AG09319 (cell line): ENCODE results near the gene SLC6A16.

ENCODE experiments used
- DNase-seq: peaks from one replicate; pipeline ENCODE4 v3.0.0-alpha.2; 2010; ENCODE audit warnings: low read depth; ENCODE audit errors: extremely low read depth
- TF ChIP-seq, protein P1 (sequence below): IDR thresholded peaks from 2 replicates; pipeline ENCODE4 v1.5.1; 2011; ENCODE audit warnings: low read depth, mild to moderate bottlenecking, inconsistent platforms, low read length, moderate library complexity

The SLC6A16 gene

DNA sequence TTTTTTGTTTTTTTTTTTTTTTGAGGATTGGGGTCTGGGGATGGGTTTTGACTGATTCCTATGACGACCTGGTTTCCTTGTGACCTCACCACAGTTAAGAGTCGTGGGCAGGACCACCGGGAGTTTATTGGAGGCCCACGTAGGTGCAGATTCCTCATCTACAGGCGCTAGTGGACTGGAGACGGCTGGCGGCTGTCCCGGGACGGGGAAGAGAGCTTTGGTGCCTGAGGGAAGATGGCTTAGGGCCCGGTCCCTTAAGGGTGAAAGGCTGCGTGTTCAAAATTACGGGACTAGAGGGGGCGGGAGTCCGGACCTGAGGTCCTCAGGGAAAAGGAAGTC, 37.9 kb upstream of the SLC6A16 start:
- no peak for DNase-seq
- TF ChIP-seq, protein P1, sequence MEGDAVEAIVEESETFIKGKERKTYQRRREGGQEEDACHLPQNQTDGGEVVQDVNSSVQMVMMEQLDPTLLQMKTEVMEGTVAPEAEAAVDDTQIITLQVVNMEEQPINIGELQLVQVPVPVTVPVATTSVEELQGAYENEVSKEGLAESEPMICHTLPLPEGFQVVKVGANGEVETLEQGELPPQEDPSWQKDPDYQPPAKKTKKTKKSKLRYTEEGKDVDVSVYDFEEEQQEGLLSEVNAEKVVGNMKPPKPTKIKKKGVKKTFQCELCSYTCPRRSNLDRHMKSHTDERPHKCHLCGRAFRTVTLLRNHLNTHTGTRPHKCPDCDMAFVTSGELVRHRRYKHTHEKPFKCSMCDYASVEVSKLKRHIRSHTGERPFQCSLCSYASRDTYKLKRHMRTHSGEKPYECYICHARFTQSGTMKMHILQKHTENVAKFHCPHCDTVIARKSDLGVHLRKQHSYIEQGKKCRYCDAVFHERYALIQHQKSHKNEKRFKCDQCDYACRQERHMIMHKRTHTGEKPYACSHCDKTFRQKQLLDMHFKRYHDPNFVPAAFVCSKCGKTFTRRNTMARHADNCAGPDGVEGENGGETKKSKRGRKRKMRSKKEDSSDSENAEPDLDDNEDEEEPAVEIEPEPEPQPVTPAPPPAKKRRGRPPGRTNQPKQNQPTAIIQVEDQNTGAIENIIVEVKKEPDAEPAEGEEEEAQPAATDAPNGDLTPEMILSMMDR, result no peak

DNA sequence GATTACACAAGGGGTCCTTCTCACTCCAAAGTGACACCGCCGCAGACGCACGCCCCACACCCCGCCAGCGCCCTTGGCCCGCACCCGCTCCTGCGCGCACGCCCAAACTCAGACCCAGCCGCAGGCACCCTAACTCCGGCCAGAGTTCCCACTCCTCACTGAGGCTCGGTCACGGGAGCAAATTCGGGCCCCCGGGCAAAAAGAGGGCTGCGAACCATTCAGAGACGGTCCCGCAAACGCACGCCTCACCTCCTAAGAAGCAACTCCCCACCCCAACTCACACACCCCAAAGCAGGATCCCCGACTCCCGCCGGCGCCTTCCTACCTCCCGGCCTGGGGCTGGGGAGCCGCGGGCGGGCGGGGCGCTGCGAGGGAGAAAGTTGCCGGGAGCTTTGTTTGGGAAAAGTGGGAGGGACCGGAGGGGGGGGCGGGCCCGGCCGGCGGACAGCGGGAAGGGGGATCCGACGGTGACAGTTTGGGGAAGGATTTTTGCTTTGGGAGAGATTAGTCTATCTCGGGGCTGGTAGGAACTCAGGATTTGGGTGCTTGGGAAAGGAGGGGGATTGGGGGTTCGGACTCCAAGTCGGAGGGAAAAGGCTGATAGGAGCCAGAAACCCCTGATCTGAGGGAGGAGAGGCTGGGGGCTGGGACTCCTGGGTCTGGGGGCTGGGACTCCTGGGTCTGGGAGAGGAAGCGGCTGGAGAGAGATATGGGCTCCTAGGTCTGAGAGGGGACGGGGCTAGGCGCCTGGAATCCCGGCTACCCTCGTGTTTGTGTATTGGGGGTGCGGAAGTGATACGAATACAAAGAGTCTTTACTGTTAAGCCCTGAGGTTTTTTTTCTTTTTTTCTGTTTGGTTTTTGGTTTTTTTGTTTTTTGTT, 37.3 kb upstream of the SLC6A16 start, which contains the start of gene TEAD2:
Gene TEAD2, minus strand, starts transcription at position 369 of the 881 bp plus-strand sequence. CDS start 2,341 bp downstream, outside the sequence.
- no peak for DNase-seq
- TF ChIP-seq, protein P1, result no peak

DNA sequence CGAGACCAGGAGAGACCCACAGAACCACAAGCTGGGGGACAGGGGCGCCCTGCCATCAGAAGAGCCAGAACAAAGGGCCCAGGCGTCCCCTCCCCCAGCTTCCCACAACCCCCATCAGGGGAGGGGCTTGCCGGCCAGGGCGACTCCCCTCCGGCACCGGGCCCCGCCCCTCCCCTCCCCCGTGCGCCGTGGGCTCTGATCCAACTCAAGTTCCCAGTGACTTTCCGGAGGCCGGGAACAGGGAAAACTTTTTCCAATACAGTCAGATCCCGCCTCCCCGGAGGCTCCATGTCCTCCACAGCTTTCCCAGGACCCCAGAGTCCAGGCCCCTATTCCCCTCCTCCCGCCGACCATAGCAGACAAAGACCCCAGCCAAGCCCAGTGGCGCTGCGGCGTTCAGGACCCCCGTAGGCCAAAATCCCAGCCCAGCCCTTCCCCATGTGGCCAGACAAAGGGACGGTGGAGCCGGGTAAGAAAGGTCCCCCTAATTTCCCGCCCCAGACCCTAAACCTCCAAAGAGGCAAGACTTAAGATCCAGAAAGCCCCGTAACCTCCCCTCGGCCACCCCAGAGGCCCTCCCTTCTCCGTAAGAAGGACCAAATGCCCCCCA, 36.6 kb upstream of the SLC6A16 start:
- DNase-seq, result peak; percentile 70
- TF ChIP-seq, protein P1, result no peak

DNA sequence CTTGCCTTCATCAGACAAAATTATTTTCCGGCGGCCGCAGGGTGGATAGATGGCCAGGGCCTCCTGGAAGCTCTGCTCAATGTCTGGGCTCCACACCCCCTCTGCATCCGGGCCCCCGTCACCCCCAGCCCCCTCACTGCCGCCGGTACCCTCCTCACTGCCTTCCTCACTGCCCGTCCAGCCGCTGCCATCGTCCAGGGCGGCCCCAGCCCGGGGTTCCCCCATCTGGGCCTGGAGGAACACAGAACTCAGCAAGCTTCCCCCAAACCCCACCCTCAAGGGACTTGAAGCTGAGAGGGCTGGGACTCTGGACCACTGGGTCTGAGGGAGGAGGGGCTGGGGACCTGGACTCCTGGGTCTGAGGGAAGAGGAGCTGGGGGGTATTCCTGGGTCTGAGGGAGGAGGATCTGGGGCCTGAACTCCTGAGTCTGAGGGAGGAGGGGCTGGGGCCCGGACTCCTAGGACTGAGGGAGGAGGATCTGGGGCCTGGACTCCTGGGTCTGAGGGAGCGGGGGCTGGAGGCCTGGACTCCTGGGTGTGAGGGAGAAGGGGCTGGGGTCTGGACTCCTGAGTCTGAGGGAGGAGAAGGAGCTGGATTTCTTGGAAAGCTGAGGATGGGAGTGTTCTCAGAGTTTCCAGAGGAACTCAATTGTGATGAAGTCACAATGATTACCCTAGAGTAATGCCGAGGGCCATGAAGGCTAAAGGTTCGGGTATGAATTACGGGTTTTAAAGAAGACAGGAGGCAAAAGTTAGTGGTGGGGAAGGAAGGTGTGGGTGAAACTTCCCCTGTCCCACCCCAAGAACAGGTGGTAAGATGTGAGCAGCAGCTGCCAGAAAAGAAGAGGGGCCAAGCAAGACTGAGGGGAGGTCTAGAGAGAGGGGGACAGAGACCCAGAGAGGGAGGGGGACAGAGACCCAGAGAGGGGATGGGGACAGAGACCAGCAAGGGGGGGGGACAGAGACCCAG, 35.1 kb upstream of the SLC6A16 start:
- TF ChIP-seq, protein P1, result no peak
- DNase-seq, result no peak

DNA sequence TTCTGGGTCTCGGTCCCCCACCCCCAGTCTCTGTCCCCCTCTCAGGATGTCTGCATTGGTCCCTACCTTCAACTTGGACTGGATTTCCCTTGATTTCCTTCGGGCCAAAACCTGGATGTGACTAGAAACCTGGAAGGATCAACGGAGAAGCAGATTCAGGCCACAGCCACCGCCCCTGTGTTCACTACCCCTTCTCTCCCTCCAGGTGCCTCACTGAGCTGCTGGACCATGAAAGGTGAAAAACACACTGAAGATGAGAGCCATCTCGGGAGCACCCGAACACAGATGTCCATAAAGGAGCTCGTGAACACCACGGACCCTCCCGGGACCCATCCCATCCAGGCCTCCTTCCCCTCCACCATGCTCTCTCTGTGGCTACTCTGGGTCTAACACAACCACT, 32.2 kb upstream of the SLC6A16 start:
- TF ChIP-seq, protein P1, result no peak
- no peak for DNase-seq

DNA sequence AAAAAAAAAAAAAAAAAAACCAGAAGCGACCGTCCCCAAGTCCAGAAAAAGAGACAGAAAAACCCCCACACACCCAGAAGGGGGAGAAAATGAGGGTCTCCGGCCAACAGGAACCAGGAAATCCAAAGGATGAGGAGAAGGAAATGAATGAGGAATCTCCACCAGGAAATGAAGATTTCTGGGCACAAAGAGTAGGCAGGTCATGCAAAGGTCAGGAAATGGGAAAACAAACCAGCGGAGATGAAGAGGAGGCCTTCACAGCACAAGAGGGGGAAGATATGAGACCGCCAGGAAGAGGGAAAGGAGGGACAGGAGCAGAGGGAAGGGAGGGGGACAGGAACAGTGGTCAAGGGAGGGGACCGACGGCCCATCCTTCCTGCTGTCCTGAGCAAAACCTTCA, 31.4 kb upstream of the SLC6A16 start:
- TF ChIP-seq, protein P1, result no peak
- DNase-seq, result no peak
